Endothelial cell of umbilical vein (primary cell): ENCODE measurements around the gene HVCN1.

Source experiments
- EZH2 ChIP-seq: IDR thresholded peaks from 2 replicates; pipeline ENCODE4 v1.6.1; 2012; ENCODE audit warnings: borderline replicate concordance, low read depth, mild to moderate bottlenecking, moderate library complexity, low read length, inconsistent platforms; ENCODE audit not compliant: severe bottlenecking
- FOS ChIP-seq: IDR thresholded peaks from 2 replicates; pipeline ENCODE4 v1.6.1; 2011; ENCODE audit warnings: mild to moderate bottlenecking, low read length, moderate library complexity, borderline replicate concordance; ENCODE audit not compliant: insufficient read depth
- GATA2 ChIP-seq: IDR thresholded peaks from 2 replicates; pipeline ENCODE4 v1.7.0; 2011; ENCODE audit warnings: low read depth, mild to moderate bottlenecking, moderate library complexity, mixed read lengths, low read length; ENCODE audit not compliant: insufficient read length, insufficient read depth
- JUN ChIP-seq: IDR thresholded peaks from 2 replicates; pipeline ENCODE4 v1.6.1; 2011; ENCODE audit warnings: borderline replicate concordance, low read depth; ENCODE audit not compliant: insufficient read length, insufficient read depth
- MYC ChIP-seq: IDR thresholded peaks from one replicate; pipeline ENCODE4 v1.6.1; 2011; ENCODE audit warnings: mild to moderate bottlenecking, low read depth, low read length
- POLR2A ChIP-seq: IDR thresholded peaks from 2 replicates; pipeline ENCODE4 v1.6.1; 2012; ENCODE audit warnings: low read depth, mild to moderate bottlenecking, control low read depth, low read length
- TF ChIP-seq, protein P1 (sequence below), 2 donors: IDR thresholded peaks; 1 replicate in 1 of 2; 2 replicates in 1 of 2; pipeline ENCODE4 v1.5.1; 2011; ENCODE audit warnings: low read length in 2 of 2, mild to moderate bottlenecking in 2 of 2, moderate library complexity in 2 of 2, control low read depth in 1 of 2, inconsistent platforms in 1 of 2, low read depth in 1 of 2; ENCODE audit not compliant: insufficient read depth in 1 of 2; ENCODE audit errors: extremely low read depth in 1 of 2

DNA sequence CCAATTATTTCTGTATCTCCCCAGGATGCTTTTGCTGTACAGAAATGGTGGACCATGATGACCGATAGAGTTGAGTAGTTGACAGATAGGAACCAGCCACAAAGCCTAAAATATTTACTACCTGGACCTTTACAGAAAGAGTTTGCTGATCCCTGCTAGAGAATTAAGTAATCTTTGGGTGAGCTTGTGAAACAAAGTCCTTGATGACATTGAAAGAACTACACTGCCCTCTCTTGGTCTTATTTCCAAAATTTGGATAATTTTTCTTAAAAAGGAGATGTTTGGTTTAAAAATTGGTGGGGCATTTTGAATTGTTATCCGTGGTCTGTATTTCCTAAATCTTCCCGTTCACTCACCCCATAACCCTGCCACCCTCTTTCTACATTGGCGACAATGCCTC, 88.7 kb downstream of the HVCN1 start:
- no peak for TF ChIP-seq POLR2A
- TF ChIP-seq, protein P1, sequence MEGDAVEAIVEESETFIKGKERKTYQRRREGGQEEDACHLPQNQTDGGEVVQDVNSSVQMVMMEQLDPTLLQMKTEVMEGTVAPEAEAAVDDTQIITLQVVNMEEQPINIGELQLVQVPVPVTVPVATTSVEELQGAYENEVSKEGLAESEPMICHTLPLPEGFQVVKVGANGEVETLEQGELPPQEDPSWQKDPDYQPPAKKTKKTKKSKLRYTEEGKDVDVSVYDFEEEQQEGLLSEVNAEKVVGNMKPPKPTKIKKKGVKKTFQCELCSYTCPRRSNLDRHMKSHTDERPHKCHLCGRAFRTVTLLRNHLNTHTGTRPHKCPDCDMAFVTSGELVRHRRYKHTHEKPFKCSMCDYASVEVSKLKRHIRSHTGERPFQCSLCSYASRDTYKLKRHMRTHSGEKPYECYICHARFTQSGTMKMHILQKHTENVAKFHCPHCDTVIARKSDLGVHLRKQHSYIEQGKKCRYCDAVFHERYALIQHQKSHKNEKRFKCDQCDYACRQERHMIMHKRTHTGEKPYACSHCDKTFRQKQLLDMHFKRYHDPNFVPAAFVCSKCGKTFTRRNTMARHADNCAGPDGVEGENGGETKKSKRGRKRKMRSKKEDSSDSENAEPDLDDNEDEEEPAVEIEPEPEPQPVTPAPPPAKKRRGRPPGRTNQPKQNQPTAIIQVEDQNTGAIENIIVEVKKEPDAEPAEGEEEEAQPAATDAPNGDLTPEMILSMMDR (IDR thresholded peaks at IDR 0.05; ENCODE audit: extremely low read depth in 1 of 2, insufficient read depth in 1 of 2, low read depth in 1 of 2, low read length in 2 of 2): peak; percentile 10 to 15
- TF ChIP-seq FOS: no peak
- TF ChIP-seq EZH2: no peak
- TF ChIP-seq MYC: no peak
- TF ChIP-seq GATA2: no peak
- no peak for TF ChIP-seq JUN
